ENCODE results near the gene ZBTB49. TPM values are rescaled to one million over a fixed set of nuclear protein-coding genes. Genes with fewer than 3 reads are reported as not detected.

The ZBTB49 gene
- total and polyA plus RNA-seq, 2 of the 13 experiments (the other 11 are each of a cell fraction or from before 2014, with no cell fraction given) = 3.3 to 4.3 TPM

DNA sequence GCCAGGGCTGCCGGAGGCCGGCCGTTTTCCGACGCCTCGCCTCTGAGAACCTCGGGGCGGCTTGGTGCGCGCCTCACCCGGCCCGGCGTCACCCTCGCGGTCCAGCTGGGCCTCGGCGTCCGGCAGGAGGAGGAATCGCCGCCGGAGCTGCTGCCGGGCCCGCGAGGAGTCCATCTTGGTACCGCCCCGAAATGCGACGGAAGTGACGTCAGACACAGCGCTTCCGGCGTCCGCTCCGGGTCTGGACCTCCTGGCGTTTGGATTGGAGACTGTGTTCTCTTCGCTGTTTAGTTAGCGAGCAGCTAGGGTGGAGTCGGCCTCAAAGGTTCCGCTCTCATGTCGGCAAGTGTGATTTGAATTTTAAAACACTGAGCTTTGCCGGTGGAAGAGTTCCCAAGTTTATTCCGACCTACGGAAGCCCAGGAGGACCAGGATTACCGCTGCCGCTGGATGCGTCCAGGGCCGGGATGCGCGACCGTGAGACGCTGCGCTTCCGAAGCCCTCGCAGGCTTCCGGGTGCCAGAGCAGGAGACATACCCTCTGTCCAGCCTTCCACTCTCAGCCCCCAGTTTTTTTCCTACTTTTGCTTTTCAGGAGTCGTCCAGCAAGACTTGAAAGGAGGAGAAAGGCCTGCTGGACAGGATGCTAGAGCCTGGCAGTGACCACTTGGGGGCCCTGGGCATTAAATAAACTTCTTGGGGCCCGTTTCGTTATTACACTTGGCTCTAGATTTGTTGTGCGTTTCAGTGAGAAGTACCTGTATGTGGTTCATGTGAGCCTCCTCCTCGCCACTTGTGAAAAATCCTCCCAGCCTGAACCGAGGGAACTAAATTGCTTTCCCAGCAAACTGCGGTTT, 41.8 kb upstream of the ZBTB49 start, which contains the start of gene TMEM128 (continued):
- TF ChIP-seq KIAA2018 (CRISPR knock-in tag; IDR thresholded peaks at IDR 0.05; ENCODE audit: borderline replicate concordance) = 0 out of 2 replicates have a peak, but pooled peaks have one; percentile 68
- TF ChIP-seq TBX2 (CRISPR knock-in tag; IDR thresholded peaks at IDR 0.05; ENCODE audit: borderline replicate concordance) = peak; percentile 65
- 0 out of 2 replicates have a peak, but pooled peaks have one; percentile 20 for TF ChIP-seq TP53 (CRISPR knock-in tag; conservative IDR thresholded peaks at IDR 0.05)
- TF ChIP-seq HDAC2 (CRISPR knock-in tag; IDR thresholded peaks at IDR 0.05) = peak; percentile 77
- TF ChIP-seq, protein P1, sequence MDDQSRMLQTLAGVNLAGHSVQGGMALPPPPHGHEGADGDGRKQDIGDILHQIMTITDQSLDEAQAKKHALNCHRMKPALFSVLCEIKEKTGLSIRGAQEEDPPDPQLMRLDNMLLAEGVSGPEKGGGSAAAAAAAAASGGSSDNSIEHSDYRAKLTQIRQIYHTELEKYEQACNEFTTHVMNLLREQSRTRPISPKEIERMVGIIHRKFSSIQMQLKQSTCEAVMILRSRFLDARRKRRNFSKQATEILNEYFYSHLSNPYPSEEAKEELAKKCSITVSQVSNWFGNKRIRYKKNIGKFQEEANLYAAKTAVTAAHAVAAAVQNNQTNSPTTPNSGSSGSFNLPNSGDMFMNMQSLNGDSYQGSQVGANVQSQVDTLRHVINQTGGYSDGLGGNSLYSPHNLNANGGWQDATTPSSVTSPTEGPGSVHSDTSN (CRISPR knock-in tag; IDR thresholded peaks at IDR 0.05; ENCODE audit: borderline replicate concordance) = 0 out of 2 replicates have a peak, but pooled peaks have one; percentile 10
- TF ChIP-seq, protein P2, sequence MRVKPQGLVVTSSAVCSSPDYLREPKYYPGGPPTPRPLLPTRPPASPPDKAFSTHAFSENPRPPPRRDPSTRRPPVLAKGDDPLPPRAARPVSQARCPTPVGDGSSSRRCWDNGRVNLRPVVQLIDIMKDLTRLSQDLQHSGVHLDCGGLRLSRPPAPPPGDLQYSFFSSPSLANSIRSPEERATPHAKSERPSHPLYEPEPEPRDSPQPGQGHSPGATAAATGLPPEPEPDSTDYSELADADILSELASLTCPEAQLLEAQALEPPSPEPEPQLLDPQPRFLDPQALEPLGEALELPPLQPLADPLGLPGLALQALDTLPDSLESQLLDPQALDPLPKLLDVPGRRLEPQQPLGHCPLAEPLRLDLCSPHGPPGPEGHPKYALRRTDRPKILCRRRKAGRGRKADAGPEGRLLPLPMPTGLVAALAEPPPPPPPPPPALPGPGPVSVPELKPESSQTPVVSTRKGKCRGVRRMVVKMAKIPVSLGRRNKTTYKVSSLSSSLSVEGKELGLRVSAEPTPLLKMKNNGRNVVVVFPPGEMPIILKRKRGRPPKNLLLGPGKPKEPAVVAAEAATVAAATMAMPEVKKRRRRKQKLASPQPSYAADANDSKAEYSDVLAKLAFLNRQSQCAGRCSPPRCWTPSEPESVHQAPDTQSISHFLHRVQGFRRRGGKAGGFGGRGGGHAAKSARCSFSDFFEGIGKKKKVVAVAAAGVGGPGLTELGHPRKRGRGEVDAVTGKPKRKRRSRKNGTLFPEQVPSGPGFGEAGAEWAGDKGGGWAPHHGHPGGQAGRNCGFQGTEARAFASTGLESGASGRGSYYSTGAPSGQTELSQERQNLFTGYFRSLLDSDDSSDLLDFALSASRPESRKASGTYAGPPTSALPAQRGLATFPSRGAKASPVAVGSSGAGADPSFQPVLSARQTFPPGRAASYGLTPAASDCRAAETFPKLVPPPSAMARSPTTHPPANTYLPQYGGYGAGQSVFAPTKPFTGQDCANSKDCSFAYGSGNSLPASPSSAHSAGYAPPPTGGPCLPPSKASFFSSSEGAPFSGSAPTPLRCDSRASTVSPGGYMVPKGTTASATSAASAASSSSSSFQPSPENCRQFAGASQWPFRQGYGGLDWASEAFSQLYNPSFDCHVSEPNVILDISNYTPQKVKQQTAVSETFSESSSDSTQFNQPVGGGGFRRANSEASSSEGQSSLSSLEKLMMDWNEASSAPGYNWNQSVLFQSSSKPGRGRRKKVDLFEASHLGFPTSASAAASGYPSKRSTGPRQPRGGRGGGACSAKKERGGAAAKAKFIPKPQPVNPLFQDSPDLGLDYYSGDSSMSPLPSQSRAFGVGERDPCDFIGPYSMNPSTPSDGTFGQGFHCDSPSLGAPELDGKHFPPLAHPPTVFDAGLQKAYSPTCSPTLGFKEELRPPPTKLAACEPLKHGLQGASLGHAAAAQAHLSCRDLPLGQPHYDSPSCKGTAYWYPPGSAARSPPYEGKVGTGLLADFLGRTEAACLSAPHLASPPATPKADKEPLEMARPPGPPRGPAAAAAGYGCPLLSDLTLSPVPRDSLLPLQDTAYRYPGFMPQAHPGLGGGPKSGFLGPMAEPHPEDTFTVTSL (CRISPR knock-in tag; IDR thresholded peaks at IDR 0.05; ENCODE audit: borderline replicate concordance) = peak; percentile 60
- TF ChIP-seq ZNF143 (CRISPR knock-in tag; IDR thresholded peaks at IDR 0.05) = peak; percentile 66; the same call in 1 of the 2 replicates
- TF ChIP-seq KDM2A (CRISPR knock-in tag; IDR thresholded peaks at IDR 0.05; ENCODE audit: borderline replicate concordance, low read depth) = peak; percentile 89; the same call in 1 of the 2 replicates
- no peak for TF ChIP-seq JUNB (CRISPR knock-in tag; IDR thresholded peaks at IDR 0.05; ENCODE audit: borderline replicate concordance)
- no peak for TF ChIP-seq PRPF4 (IDR thresholded peaks at IDR 0.05; ENCODE audit: low read depth, low read length, poor library complexity, severe bottlenecking)
